Measurements from ENCODE around the gene RNU2-63P. TPM values are rescaled to one million over a fixed set of nuclear protein-coding genes. Genes with fewer than 3 reads are reported as not detected.

The RNU2-63P gene
- total and polyA plus RNA-seq, 2 of the 8 experiments (the other 6 are each of a cell fraction or from before 2014, with no cell fraction given), result 6.6 TPM; not detected in 1

GRCh38 chr2:88055371-88056128, 39.2 kb upstream of the RNU2-63P start, which contains the start of gene KRCC1 (continued):
- TF ChIP-seq, protein P1, sequence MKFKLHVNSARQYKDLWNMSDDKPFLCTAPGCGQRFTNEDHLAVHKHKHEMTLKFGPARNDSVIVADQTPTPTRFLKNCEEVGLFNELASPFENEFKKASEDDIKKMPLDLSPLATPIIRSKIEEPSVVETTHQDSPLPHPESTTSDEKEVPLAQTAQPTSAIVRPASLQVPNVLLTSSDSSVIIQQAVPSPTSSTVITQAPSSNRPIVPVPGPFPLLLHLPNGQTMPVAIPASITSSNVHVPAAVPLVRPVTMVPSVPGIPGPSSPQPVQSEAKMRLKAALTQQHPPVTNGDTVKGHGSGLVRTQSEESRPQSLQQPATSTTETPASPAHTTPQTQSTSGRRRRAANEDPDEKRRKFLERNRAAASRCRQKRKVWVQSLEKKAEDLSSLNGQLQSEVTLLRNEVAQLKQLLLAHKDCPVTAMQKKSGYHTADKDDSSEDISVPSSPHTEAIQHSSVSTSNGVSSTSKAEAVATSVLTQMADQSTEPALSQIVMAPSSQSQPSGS (IDR thresholded peaks at IDR 0.05; ENCODE audit: low read length), result no peak
- TF ChIP-seq HDAC6 (IDR thresholded peaks at IDR 0.05; ENCODE audit: low read depth, low read length) (no peak), EZH2 (IDR thresholded peaks at IDR 0.05; ENCODE audit: low read depth, low read length, severe bottlenecking) (no peak)

Measured in H1 (cell line).